GM12801 (cell line): ENCODE data around the gene TGFBR3L.

ENCODE experiments used
- CTCF ChIP-seq: IDR thresholded peaks from one replicate; pipeline ENCODE4 v1.5.1; 2011; ENCODE audit warnings: control low read depth; ENCODE audit not compliant: insufficient read length; ENCODE audit errors: extremely low read depth

TGFBR3L gene

DNA sequence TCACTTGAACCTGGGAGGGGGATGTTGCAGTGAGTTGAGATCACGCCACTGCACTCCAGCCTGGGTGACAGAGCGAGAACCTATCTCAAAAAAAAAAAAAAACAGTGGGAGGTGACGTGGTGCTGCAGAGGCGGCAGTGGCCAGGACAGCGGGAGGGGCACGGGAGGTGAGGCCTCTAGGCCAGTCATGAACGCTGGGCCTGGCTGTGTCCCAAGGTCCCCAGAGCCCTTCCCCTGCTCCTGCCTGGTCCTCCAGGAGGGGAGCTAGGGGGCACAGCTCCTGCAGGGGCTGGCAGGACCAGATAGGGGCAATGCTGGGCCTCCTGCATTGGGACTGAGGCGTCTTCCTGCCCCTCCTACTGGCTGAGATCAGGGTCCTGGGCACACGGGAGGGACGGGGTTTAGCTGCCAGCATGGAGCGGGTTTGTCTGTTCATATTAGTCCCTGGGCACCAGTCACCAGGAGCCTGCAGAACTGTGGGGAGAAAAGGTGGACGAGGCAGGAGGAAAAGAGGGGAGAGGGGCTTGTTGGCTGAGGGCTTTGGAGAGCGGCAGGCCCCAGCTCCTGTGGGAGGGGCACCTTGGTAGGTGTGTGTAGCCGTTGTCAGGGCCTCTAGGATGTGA, 6.4 kb upstream of the TGFBR3L start:
- no peak for TF ChIP-seq CTCF

- no peak for TF ChIP-seq CTCF
Observed at GRCh38 chr19:7908742-7909461, 5.7 kb upstream of the TGFBR3L start.

DNA sequence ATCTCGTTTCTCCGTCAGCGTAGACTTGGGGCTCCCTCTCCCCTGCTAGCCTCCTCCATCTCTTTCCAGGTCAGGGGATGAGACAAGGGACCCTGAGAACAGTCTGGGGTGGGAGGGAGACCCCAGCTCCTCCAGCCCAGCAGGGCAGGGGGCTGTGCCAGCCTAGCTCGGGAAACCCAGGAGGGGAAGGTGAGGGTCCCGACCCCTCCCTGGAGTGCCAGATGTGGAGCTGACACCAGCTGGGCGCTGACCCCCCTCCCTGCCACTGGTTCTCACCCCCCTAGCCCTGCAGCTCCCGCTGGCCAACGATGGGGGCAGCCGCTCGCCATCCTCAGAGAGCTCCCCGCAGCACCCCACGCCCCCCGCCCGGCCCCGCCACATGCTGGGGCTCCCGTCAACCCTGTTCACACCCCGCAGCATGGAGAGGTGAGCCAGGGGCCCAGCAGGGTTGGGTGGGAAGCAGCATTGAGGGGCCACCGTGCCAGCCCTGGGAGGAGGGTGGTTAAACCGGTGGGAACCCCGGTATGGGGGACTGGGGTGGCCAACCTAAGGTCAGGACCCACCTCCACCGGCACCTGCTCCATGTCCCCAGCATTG, 5.1 kb upstream of the TGFBR3L start:
- no peak for TF ChIP-seq CTCF

DNA sequence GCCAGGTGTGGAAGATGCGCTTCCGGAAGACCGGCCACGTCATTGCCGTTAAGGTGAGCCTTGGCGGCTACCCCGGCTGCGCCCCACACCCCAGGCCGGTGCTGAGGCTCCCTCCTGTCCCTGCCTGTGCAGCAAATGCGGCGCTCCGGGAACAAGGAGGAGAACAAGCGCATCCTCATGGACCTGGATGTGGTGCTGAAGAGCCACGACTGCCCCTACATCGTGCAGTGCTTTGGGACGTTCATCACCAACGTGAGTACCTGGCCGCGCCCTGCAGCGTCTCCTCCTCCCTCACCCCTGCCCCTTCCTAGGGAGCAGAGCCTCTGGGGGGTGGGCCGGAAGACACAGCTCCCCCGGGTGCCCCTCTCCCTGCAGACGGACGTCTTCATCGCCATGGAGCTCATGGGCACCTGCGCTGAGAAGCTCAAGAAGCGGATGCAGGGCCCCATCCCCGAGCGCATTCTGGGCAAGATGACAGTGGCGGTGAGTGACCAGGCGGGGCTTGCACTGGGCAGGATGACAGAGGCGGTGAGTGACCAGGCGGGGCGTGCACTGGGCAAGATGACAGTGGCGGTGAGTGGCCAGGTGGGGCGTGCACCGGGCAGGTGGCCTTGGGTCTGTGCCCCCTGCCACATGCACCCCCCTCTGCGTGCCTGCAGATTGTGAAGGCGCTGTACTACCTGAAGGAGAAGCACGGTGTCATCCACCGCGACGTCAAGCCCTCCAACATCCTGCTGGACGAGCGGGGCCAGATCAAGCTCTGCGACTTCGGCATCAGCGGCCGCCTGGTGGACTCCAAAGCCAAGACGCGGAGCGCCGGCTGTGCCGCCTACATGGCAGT, 4.1 kb upstream of the TGFBR3L start:
- TF ChIP-seq CTCF: no peak

DNA sequence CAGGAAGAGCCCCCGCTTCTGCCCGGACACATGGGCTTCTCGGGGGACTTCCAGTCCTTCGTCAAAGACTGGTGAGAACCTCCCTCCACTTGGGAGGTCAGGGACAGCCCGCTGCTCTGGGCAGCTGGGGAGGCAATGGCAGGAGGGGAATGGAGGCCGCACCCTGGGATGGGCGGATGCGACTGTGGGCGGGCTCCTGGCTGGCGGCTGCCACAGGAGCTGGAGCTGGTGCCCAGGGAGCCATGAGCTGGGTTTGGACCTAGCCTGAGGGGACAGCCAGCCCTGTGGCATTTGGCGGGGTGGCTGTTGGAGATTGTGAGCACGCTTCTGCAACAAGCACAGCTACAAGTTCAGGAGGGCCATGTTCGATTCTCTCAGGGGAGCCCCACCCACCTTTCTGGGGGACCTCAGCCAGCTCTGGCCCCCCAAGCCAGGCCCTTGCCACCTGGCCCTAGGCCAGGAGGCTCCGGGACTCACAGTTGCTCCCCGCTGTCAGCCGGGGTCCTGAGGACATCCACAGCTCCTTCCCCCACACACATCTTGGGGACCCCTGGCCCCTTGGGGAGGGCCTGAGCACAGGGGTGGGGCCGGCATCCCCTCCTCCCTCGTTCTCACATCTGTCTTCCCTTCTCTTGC, 3.0 kb upstream of the TGFBR3L start:
- no peak for TF ChIP-seq CTCF

DNA sequence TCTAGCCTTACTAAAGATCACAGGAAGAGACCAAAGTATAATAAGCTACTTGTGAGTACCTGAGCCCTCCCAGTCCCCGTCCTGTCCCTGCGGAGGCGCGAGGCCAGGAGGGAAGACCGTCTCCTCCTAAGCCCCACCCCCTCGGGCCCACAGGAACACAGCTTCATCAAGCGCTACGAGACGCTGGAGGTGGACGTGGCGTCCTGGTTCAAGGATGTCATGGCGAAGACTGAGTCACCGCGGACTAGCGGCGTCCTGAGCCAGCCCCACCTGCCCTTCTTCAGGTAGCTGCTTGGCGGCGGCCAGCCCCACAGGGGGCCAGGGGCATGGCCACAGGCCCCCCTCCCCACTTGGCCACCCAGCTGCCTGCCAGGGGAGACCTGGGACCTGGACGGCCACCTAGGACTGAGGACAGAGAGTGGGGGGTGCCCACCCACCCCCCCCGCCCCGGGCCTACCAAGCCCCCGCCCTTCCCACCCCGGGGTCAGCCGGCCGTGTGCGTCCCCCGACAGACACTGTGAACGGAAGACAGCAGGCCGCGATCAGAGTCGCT, 2.4 kb upstream of the TGFBR3L start:
- TF ChIP-seq CTCF: no peak
